Body of pancreas (tissue), 4 donors: ENCODE measurements around the gene CRKL.

Experiments
- CTCF ChIP-seq, 7 experiments: fragments of 450-650 bp in 4 of 7; fragments of 200-600 bp in 3 of 7; sonication (generic) in 3 of 7; IDR thresholded peaks; one replicate each; pipeline ENCODE4 v1.5.1; 2016 to 2019; ENCODE audit warnings: antibody characterized with exemption in 7 of 7
- POLR2A ChIP-seq, 3 donors: fragments of 450-650 bp; IDR thresholded peaks; one replicate each; pipeline ENCODE4 v1.6.1; 2016; ENCODE audit warnings: antibody characterized with exemption in 3 of 3, mild to moderate bottlenecking in 2 of 3

DNA sequence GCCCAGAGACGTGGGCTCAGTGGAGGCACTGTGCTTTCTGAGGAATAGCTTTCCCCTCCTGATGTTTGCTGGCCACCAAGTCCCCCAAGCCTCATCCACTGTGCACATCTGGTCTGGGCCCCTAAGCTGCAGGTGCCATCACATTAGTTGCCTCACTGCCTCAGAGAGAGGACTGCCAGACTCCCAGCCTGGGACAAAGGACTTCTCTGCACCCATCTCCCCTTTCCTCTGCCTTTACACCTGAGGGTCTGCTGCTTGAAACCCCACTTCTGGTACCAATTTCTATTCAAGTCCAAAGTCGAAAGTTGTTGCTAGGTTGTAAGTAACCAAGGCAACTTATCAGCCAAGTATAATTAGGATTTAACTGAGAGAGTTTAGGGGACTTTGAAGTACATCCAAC, 61.2 kb downstream of the CRKL start:
- TF ChIP-seq CTCF (IDR thresholded peaks at IDR 0.05), result no peak
- no peak for TF ChIP-seq POLR2A (IDR thresholded peaks at IDR 0.05)
